Prostate gland (tissue), 2 donors: Measurements from ENCODE around the gene UBC. TPM values are rescaled to one million over a fixed set of nuclear protein-coding genes. Genes with fewer than 3 reads are reported as not detected.
"Not testable (repeated sequence)": the region's sequence is repeated elsewhere in the genome, so short reads cannot be mapped to it uniquely, and the experiment has no call there.

Experiments used
- DNase-seq: peaks from one replicate; pipeline ENCODE4 v3.0.0-alpha.2; 2019; ENCODE audit warnings: low spot score
- H3K27ac ChIP-seq, 2 donors: fragments of 200-600 bp; sonication (generic); 2 replicates each; pipeline ENCODE4 v1.5.1; 2017 to 2019
- H3K27me3 ChIP-seq: fragments of 200-600 bp; sonication (generic); replicated peaks from 2 replicates; pipeline ENCODE4 v1.5.1; 2019; ENCODE audit not compliant: insufficient read depth
- H3K36me3 ChIP-seq, 2 donors: fragments of 200-600 bp; sonication (generic); 1 replicate in 1 of 2; 2 replicates in 1 of 2; pipeline versions ENCODE4 v1.5.1 to v1.8.1; 2017 to 2019
- H3K4me1 ChIP-seq: fragments of 200-600 bp; sonication (generic); replicated peaks from 2 replicates; pipeline ENCODE4 v1.5.1; 2019
- H3K4me3 ChIP-seq, 2 donors: fragments of 200-600 bp; sonication (generic); 2 replicates each; pipeline ENCODE4 v1.5.1; 2017 to 2019
- H3K9me3 ChIP-seq: fragments of 200-600 bp; sonication (generic); 2 replicates; pipeline ENCODE4 v1.5.1; 2017
- CTCF ChIP-seq, 4 experiments: fragments of 200-600 bp in 2 of 4; fragments of 450-650 bp in 2 of 4; sonication (generic) in 2 of 4; IDR thresholded peaks; 1 replicate in 3 of 4; 2 replicates in 1 of 4; pipeline ENCODE4 v1.5.1; 2016 to 2019; ENCODE audit warnings: antibody characterized with exemption in 4 of 4, mild to moderate bottlenecking in 2 of 4, moderate library complexity in 2 of 4
- POLR2A ChIP-seq: fragments of 450-650 bp; IDR thresholded peaks from one replicate; pipeline ENCODE4 v1.6.1; 2016; ENCODE audit warnings: antibody characterized with exemption, mild to moderate bottlenecking
- POLR2AphosphoS5 ChIP-seq: sonication (generic); formaldehyde crosslinking; IDR thresholded peaks from one replicate; pipeline ENCODE4 v1.6.1; 2017; ENCODE audit warnings: antibody characterized with exemption
- WGBS: methylation state at CpG from one replicate; pipeline ENCODE4 v1.1.5; 2018; 5-methylcytosine and 5-hydroxymethylcytosine counted together
- intact Hi-C: fragments of 100-400 bp; cut with DNase I; formaldehyde crosslinking; loops from one replicate; pipeline ENCODE4 v1.14.2; 2022
- total RNA-seq, 2 donors: library from RNA; depleted of rRNA; stranded (reverse); fragments of >200 nt; gene quantifications; one replicate each; pipeline ENCODE4 v1.1.0, GENCODE V29; 2016

UBC gene
- total RNA-seq, 2 donors from 2014 or later, result 854 to 1,154 TPM

GRCh38 chr12:124939079-124939420 is 24.6 kb upstream of the UBC start:
- Histone ChIP-seq H3K36me3 (no peaks in the 10 kb centered on the region), H3K9me3 (no peaks in the 10 kb centered on the region), H3K4me1 (no peaks in the 10 kb centered on the region), H3K4me3 (peak overlapping the region; percentile 32 to 36), H3K27ac (peak overlapping the region; percentile 93 to 95), H3K27me3 (no peaks in the 10 kb centered on the region)
- TF ChIP-seq CTCF (IDR thresholded peaks at IDR 0.05), result peak in 3 of 4 experiments; percentile 30 to 64 (median 63)
- no peak for TF ChIP-seq POLR2AphosphoS5
- no peak for TF ChIP-seq POLR2A
- under 1% methylated on average over 14 of the region's 14 CpGs for WGBS
- intact Hi-C loops, result loop anchor here (2.0 kb wide), 1 partner anchor 24 kb away; the partner anchor contains the start of gene UBC
- DNase-seq, result peak; percentile 73

- WGBS, result 0% methylated on average over 6 of the region's 6 CpGs
- peak; percentile 60 for TF ChIP-seq POLR2AphosphoS5
- TF ChIP-seq CTCF (IDR thresholded peaks at IDR 0.05), result no peak
Measured at GRCh38 chr12:124938587-124938986, 24.1 kb upstream of the UBC start.

DNA sequence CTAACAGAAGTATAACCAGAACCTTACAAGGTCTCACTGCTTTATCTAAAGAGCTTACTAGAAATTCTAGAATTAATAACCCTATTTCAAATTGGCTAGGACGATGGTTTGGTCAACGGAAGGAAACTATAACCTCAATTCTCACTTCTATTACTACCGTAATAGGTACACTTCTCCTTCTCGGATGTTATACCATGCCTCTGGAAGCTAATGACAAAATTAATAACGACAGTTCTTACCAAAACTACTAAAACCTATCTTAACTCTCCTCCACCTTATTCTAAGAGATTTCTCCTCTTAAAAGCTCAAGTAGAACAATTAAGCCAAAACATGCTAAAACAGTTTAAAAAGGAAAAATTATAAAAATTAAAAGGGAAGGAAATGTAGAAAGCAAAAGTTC is 23.7 kb upstream of the UBC start:
- no peak for DNase-seq
- H3K9me3 ChIP-seq, result no peaks in the 10 kb centered on the region
- no peak overlapping the region for H3K4me3 ChIP-seq
- intact Hi-C loops, result loop anchor here (2.0 kb wide), 1 partner anchor 23 kb away; the partner anchor contains the start of gene UBC
- no peak for TF ChIP-seq CTCF (IDR thresholded peaks at IDR 0.05)
- TF ChIP-seq POLR2A, result no peak
- TF ChIP-seq POLR2AphosphoS5, result no peak
- H3K27ac ChIP-seq, result peak overlapping the region; percentile 93 to 95
- no peaks in the 10 kb centered on the region for H3K36me3 ChIP-seq
- 31% methylated on average over 5 of the region's 5 CpGs for WGBS
- H3K27me3 ChIP-seq, result no peaks in the 10 kb centered on the region
- no peaks in the 10 kb centered on the region for H3K4me1 ChIP-seq

More at GRCh38 chr12:124938587-124938986, 24.1 kb upstream of the UBC start:
- no peaks in the 10 kb centered on the region for H3K36me3 ChIP-seq
- H3K27ac ChIP-seq, result peak overlapping the region; percentile 93 to 95
- peak overlapping the region; percentile 32 to 36 for H3K4me3 ChIP-seq
- intact Hi-C loops, result loop anchor here (2.0 kb wide), 1 partner anchor 24 kb away; the partner anchor contains the start of gene UBC
- peak; percentile 86 for DNase-seq
- no peaks in the 10 kb centered on the region for H3K4me1 ChIP-seq
- no peaks in the 10 kb centered on the region for H3K27me3 ChIP-seq
- no peaks in the 10 kb centered on the region for H3K9me3 ChIP-seq

- 93% methylated on average over 9 of the region's 9 CpGs for WGBS
- intact Hi-C loops, H3K36me3 ChIP-seq, H3K27ac ChIP-seq, H3K4me1 ChIP-seq, H3K9me3 ChIP-seq, H3K4me3 ChIP-seq, H3K27me3 ChIP-seq, DNase-seq: not testable (repeated sequence)
Measured at GRCh38 chr12:124931528-124931927, 17.1 kb upstream of the UBC start.

DNA sequence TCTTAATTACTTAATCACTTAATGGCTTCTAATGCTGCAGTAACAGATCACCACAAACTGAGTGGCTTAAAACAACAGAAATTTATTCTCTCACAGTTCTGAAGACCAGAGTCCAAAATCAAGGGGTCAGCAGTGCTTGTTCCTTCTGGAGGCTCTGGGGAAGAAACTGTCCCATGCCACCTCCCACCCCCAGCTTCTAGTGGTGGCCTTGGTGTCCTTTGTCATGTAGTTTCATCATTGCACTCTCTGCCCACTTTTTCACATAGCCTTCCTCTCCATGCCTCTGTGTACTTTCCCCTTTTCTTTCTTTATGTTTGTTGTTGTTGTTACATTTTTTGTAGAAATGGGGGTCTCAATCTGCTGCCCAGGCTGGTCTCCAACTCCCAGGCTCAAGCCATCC is 16.1 kb upstream of the UBC start:
- H3K27me3 ChIP-seq, result no peaks in the 10 kb centered on the region
- H3K36me3 ChIP-seq, result no peaks in the 10 kb centered on the region
- intact Hi-C loops, result no loop called here
- H3K4me3 ChIP-seq, result no peak overlapping the region
- H3K4me1 ChIP-seq, result no peaks in the 10 kb centered on the region
- H3K9me3 ChIP-seq, result no peaks in the 10 kb centered on the region
- TF ChIP-seq POLR2A (no peak), POLR2AphosphoS5 (no peak), CTCF (IDR thresholded peaks at IDR 0.05) (no peak)
- DNase-seq, result no peak
- no peak overlapping the region for H3K27ac ChIP-seq
